HS-27A (cell line): ENCODE measurements around the gene SIPA1L3.
"Not testable (repeated sequence)": the region's sequence is repeated elsewhere in the genome, so short reads cannot be mapped to it uniquely, and the experiment has no call there.

ENCODE experiments used
- DNase-seq: peaks from one replicate; pipeline ENCODE4 v3.0.0-alpha.2; 2012; ENCODE audit warnings: low read depth, missing footprints

Gene SIPA1L3

GRCh38 chr19:38042132-38042531 is 135.1 kb downstream of the SIPA1L3 start:
- no peak for DNase-seq

GRCh38 chr19:38043649-38044144 is 136.7 kb downstream of the SIPA1L3 start:
- DNase-seq = no peak

- no peak for DNase-seq
Observed at GRCh38 chr19:38044267-38045111, 137.5 kb downstream of the SIPA1L3 start.

GRCh38 chr19:38045554-38046253 is 138.7 kb downstream of the SIPA1L3 start:
- DNase-seq = no peak

GRCh38 chr19:38046254-38047048 is 139.4 kb downstream of the SIPA1L3 start:
- no peak for DNase-seq

GRCh38 chr19:38047049-38047438 is 140.0 kb downstream of the SIPA1L3 start:
- DNase-seq = no peak

- no peak for DNase-seq
Observed at GRCh38 chr19:38047641-38048040, 140.6 kb downstream of the SIPA1L3 start.

GRCh38 chr19:38049105-38049649 is 142.2 kb downstream of the SIPA1L3 start:
- DNase-seq = no peak

GRCh38 chr19:38055010-38055409 is 148.0 kb downstream of the SIPA1L3 start:
- DNase-seq = no peak

GRCh38 chr19:38055655-38056521 is 148.9 kb downstream of the SIPA1L3 start:
- DNase-seq = no peak

GRCh38 chr19:38056646-38057045 is 149.6 kb downstream of the SIPA1L3 start:
- DNase-seq = no peak

GRCh38 chr19:38057959-38058690 is 151.1 kb downstream of the SIPA1L3 start:
- DNase-seq = no peak

- DNase-seq = no peak
Observed at GRCh38 chr19:38059897-38060296, 152.9 kb downstream of the SIPA1L3 start.

- DNase-seq = no peak
Observed at GRCh38 chr19:38060331-38060730, 153.3 kb downstream of the SIPA1L3 start.

- DNase-seq = peak; percentile 90
Observed at GRCh38 chr19:38061294-38061693, 154.3 kb downstream of the SIPA1L3 start.

- DNase-seq = no peak
Observed at GRCh38 chr19:38062959-38063761, 156.2 kb downstream of the SIPA1L3 start.

- no peak for DNase-seq
Observed at GRCh38 chr19:38063928-38064327, 156.9 kb downstream of the SIPA1L3 start.

- no peak for DNase-seq
Observed at GRCh38 chr19:38064661-38065425, 157.8 kb downstream of the SIPA1L3 start.

- DNase-seq = not testable (repeated sequence)
Observed at GRCh38 chr19:38065775-38066174, 158.8 kb downstream of the SIPA1L3 start.
